Ovary (tissue), 3 donors: Measurements from ENCODE around the gene IHH.

Source experiments
- POLR2A ChIP-seq: fragments of 450-650 bp; IDR thresholded peaks from one replicate; pipeline ENCODE4 v1.6.1; 2017; ENCODE audit warnings: antibody characterized with exemption, mild to moderate bottlenecking, moderate library complexity
- TF ChIP-seq, protein P1 (sequence below), 3 donors: fragments of 450-650 bp in 2 of 3; fragments of 200-600 bp in 1 of 3; IDR thresholded peaks; one replicate each; pipeline versions ENCODE4 v1.5.1 to v1.8.0; 2016 to 2022; ENCODE audit warnings: antibody characterized with exemption in 3 of 3, mild to moderate bottlenecking in 1 of 3
- donor health status: DM: no; HTN: no; CAD: no.

DNA sequence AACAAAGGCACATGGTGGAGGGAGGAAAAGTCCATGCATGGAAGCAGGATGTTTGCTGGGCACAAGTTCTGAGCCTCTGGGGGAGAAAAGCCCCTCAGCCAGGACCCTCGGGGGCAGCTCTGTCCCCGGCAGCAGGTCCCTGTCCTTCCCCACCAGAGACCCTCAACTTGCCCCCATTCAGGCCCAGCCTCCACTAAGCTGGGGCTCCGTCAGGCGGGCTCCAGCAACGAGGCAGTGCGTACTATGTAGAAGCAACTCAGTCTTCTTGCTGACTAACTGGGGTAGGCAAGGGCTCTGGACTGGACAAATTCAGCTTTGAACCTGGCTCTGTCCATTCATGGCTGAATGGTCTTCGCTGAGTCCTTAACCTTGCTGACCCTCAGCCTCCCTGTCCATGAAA is 42.4 kb downstream of the IHH start:
- TF ChIP-seq, protein P1, sequence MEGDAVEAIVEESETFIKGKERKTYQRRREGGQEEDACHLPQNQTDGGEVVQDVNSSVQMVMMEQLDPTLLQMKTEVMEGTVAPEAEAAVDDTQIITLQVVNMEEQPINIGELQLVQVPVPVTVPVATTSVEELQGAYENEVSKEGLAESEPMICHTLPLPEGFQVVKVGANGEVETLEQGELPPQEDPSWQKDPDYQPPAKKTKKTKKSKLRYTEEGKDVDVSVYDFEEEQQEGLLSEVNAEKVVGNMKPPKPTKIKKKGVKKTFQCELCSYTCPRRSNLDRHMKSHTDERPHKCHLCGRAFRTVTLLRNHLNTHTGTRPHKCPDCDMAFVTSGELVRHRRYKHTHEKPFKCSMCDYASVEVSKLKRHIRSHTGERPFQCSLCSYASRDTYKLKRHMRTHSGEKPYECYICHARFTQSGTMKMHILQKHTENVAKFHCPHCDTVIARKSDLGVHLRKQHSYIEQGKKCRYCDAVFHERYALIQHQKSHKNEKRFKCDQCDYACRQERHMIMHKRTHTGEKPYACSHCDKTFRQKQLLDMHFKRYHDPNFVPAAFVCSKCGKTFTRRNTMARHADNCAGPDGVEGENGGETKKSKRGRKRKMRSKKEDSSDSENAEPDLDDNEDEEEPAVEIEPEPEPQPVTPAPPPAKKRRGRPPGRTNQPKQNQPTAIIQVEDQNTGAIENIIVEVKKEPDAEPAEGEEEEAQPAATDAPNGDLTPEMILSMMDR (IDR thresholded peaks at IDR 0.05) = no peak
- TF ChIP-seq POLR2A = no peak
